GM20000 (cell line): ENCODE measurements around the gene SERINC5.

ENCODE experiments used
- DNase-seq: peaks from one replicate; pipeline ENCODE4 v3.0.0; 2012; ENCODE audit warnings: low spot score
- TF ChIP-seq, protein P1 (sequence below): IDR thresholded peaks from 2 replicates; pipeline ENCODE4 v1.5.1; 2012; ENCODE audit warnings: mild to moderate bottlenecking, control low read depth; ENCODE audit errors: extremely low read depth, missing control alignments

The SERINC5 gene

DNA sequence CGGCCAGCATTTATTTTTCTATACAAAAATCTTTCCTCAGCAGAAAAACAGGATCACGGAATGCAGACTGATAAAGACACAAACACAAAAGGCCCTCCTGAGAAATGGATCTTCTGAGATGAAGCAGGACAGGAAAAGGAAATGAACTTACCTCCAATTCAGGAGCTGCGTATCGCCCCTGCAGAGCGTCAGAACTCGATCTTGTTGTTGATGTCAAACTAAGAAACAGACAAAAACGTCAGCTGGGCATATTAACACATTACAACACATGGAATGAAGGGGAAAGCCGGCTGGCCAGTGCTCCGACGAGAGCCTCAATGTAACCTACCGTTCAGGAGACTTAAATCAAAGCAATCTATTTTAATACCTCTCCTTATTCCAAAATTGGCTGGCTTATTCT, 105.1 kb downstream of the SERINC5 start:
- TF ChIP-seq, protein P1, sequence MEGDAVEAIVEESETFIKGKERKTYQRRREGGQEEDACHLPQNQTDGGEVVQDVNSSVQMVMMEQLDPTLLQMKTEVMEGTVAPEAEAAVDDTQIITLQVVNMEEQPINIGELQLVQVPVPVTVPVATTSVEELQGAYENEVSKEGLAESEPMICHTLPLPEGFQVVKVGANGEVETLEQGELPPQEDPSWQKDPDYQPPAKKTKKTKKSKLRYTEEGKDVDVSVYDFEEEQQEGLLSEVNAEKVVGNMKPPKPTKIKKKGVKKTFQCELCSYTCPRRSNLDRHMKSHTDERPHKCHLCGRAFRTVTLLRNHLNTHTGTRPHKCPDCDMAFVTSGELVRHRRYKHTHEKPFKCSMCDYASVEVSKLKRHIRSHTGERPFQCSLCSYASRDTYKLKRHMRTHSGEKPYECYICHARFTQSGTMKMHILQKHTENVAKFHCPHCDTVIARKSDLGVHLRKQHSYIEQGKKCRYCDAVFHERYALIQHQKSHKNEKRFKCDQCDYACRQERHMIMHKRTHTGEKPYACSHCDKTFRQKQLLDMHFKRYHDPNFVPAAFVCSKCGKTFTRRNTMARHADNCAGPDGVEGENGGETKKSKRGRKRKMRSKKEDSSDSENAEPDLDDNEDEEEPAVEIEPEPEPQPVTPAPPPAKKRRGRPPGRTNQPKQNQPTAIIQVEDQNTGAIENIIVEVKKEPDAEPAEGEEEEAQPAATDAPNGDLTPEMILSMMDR, result no peak

DNA sequence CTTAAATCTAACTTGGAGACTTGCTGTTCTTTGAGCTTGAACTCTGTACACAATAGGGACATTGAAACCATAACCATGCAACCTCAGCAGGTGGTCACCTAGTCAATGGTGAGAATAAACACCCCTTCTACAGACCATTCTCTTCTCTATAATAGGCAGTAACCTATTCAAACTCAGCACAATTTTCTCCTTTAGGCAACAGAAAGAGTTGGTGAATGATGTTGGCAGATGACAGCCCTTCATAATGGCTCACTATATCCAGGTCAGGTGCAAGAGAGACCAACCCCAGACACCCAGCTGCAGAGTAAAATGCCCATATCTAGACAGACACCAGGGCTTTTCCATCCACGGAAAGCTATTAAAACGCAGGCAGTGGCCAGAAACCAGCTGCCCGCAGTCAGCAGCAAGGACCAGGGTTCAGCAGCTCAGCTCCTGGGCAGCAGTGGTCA, 106.7 kb downstream of the SERINC5 start:
- TF ChIP-seq, protein P1, result no peak
- DNase-seq, result no peak

More for the DNA sequence above, 105.1 kb downstream of the SERINC5 start:
- no peak for DNase-seq

DNA sequence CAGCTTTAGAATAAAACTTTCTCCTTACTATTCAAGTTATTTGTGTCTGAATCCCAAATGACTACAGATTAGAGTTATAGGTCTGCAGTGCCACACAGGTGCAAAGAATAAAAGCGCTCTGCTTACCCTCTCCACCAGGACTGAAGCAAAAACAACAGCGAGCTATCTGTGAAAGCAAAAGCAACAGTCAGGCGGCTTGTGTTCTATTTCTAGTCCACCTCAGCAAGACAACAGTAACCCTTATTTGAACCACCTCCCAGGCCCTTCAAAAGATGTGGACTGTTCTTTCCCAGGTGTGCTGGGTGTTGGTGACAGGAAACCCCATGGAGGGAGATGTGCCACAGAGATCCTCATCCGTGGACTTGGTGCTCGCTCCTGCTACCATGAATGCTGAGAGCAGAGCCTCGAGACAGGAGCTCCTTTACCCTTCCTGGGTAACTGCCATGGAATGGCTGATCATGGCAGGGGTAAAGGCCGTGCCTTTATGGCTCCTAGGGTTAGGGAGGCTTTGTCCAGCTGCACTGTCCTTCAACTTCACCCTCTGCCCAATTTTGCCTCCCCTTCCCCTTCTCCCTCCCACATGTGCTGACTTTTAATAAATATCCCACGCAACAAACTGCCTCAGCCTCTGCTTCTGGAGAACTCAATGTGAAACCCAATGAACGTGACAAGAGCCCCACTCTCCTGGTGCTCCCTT, 108.6 kb downstream of the SERINC5 start:
- TF ChIP-seq, protein P1, result no peak
- no peak for DNase-seq

DNA sequence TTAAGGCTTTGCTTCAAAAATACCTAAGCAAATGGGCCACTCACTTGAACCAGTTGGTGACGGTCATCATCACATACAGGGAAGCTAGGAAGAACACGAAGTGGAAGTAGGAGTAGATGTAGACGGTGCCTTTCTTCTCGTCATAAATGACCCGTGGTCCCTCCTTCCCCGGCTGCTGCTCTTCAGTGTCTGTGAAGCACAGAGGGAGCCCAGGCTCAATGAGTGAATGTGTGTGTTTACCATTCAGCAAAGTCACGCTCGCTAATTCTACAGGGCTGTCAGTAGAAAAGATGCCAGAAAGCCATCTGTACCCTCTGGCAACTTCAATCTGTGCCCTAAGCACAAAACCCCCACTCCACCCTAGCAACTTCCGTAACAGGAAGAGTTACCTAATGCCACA, 109.8 kb downstream of the SERINC5 start:
- TF ChIP-seq, protein P1, result no peak
- no peak for DNase-seq

DNA sequence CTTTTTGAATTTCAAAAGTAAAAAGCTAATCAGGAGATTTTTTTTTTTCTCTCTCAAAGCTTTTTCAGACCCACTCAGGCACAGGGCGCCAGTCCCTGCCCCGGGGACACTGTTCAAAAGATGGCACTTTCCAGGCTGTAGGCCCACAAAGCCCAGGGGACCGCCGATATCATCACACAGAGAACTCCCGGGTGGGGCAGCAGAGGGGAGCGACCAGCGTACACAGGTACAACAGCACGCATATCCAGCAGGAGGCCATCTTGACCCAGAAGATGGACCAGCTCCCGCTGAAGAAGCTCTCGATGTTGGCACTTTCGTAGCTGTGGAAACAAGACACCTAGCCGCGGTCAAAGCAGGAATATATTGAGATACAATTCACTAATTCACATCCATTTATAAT, 112.4 kb downstream of the SERINC5 start:
- TF ChIP-seq, protein P1, result no peak
- no peak for DNase-seq

DNA sequence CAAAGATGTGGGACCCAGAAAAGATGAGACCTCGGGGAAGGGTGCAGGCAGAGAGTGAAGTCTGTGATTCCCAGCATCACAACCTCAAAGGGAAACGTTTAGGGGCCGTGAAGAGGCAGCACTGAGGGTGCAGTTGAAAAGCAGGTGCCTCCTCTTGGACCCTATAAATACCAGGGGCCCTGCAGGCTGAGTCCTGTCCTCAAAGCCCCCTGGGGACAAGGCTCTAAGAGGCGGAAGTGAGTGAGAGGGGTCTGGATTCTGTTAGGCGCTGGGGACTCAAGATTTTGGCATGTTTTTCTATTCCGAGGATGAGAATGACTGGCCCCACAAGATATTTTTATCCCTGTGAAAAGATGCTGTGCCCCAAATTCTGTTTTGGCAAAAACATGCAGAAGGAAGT, 112.9 kb downstream of the SERINC5 start:
- no peak for DNase-seq
- TF ChIP-seq, protein P1, result no peak

DNA sequence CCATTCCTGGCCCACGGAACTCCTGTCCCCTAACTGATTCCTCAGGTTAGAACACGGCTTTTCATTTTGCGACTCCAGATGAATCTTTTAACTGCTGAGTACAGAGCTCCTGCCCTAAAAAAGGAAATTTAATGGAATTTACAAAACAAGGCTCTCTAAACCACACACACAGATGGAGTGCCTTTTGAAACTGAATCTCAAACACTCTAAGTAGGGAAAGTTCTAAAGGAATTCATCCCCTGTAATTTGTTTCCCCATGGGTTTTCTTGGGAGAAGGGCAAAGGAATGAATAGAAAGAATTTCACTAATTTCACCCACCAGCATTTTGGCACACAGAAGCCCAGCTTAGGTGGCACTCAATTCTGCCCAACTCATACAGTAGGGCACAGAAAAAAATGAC, 114.2 kb downstream of the SERINC5 start:
- DNase-seq, result no peak
- TF ChIP-seq, protein P1, result no peak
